ENCODE results near the gene UBTF.

- no peak for TF ChIP-seq CTCF (optimal IDR thresholded peaks at IDR 0.05 in 1 of 3, IDR thresholded peaks at IDR 0.05 in 1 of 3, conservative IDR thresholded peaks at IDR 0.05 in 1 of 3; ENCODE audit: extremely low read depth in 1 of 3, insufficient read depth in 2 of 3, low read length in 3 of 3)
- no peak for TF ChIP-seq EZH2 (IDR thresholded peaks at IDR 0.05; ENCODE audit: low read length)
These were observed 43.9 kb upstream of the UBTF start for GRCh38 chr17:44263345-44263902.
